ENCODE data around the gene NOTCH1.
"Not testable (repeated sequence)": the region's sequence is repeated elsewhere in the genome, so short reads cannot be mapped to it uniquely, and the experiment has no call there.

Gene NOTCH1

DNA sequence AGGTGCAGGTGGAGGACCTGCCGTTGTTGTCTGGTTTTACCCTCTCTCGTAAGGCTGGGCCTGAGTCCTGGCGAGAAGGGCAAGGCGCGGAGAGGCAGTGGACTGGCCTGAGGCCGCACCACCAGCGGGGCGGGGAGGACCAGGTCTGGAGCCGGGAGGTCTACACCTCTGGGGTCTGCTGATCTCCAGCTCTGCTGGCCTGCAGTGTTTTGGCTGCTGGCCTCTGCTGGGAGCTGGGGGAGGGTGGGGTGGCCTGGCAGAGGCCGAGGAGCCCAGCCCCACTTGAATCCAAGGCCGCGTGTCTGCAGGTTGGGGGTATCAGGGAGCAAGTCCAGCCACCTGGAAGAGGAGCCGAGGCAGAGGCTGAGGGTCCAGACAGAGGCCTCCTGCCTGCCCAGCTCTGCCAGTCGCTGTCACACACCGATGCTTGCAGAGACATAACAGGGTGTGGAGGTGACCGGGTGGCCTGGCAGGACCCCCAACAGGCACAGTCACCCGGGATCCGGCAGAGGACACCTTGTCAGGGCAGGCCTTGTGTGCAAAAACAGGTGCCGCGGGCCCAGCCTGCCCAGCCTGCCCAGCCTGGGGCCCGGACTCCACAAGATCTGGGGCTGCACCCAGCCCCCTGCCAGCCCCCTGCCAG is 29.9 kb upstream of the NOTCH1 start:
- H3K27ac ChIP-seq, result no peak overlapping the region
- no peak overlapping the region for H3K4me3 ChIP-seq (ENCODE audit: low read depth, low read length)
- TF ChIP-seq, protein P1, sequence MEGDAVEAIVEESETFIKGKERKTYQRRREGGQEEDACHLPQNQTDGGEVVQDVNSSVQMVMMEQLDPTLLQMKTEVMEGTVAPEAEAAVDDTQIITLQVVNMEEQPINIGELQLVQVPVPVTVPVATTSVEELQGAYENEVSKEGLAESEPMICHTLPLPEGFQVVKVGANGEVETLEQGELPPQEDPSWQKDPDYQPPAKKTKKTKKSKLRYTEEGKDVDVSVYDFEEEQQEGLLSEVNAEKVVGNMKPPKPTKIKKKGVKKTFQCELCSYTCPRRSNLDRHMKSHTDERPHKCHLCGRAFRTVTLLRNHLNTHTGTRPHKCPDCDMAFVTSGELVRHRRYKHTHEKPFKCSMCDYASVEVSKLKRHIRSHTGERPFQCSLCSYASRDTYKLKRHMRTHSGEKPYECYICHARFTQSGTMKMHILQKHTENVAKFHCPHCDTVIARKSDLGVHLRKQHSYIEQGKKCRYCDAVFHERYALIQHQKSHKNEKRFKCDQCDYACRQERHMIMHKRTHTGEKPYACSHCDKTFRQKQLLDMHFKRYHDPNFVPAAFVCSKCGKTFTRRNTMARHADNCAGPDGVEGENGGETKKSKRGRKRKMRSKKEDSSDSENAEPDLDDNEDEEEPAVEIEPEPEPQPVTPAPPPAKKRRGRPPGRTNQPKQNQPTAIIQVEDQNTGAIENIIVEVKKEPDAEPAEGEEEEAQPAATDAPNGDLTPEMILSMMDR (IDR thresholded peaks at IDR 0.05; ENCODE audit: low read depth, low read length), result no peak
- H3K36me3 ChIP-seq, result no peaks in the 10 kb centered on the region
- no peaks in the 10 kb centered on the region for H3K9me3 ChIP-seq (ENCODE audit: severe bottlenecking)
- no peaks in the 10 kb centered on the region for H3K27me3 ChIP-seq (ENCODE audit: insufficient read depth, low read depth, severe bottlenecking)
- DNase-seq, result no peak

DNA sequence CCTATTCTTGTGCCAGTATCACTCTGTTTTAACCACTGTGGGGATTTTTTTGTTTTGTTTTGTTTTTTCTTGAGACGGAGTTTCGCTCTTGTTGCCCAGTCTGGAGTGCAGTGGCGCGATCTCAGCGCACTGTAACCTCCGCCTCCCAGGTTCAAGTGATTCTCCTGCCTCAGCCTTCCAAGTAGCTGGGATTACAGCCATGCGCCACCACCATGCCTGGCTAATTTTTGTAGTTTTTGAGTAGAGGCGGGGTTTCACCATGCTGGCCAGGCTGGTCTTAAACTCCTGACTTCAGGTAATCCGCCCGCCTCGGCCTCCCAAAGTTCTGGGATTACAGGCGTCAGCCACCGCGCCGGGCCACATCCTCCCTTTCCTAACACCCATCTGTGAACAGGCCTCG is 28.8 kb upstream of the NOTCH1 start:
- H3K27me3 ChIP-seq (ENCODE audit: insufficient read depth, low read depth, severe bottlenecking); H3K27ac ChIP-seq; H3K36me3 ChIP-seq; H3K4me3 ChIP-seq (ENCODE audit: low read depth, low read length); DNase-seq; H3K9me3 ChIP-seq (ENCODE audit: severe bottlenecking): not testable (repeated sequence)

GRCh38 chr9:136572828-136573625 is 27.2 kb upstream of the NOTCH1 start:
- TF ChIP-seq, protein P1 (IDR thresholded peaks at IDR 0.05; ENCODE audit: low read depth, low read length), result no peak

DNA sequence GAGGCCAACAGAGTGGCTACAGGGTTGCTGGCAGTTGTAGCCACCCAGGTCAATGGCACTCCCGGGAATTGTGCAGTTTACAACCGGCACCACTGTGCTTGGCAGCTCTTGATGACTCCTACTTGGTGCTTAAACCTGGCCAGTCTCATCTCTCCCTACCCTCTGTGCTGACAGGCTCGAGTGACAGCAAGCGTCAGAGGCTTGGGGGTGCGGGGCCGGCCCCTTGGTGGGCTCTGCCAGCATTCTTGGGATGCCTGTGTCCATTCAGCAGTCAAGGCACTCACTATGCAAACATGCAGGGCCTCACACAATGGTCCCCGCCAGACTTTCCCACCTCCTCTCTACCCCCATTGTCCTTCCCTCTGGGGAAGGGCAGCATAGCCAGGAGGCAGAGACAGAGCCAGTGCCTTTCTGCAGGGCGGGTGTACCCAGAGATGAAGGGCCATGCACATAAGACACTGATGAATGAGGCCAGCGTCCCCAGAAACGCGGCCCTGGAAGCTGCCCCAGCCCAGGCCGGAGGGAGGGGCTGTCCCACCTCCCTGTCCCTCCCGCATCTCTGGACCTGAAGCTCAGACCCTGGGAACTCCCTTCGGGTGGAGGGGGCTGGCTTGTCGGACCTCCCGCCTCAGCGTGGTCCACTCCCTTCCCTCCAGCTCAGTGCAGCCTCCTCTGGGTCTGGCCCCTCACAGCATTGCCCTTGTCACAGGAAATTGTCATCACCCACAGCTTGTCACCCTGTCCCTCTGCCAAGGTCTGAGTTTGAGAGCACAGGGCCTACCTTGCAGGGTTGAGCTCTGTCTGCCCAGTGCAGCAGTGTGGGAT is 26.4 kb upstream of the NOTCH1 start:
- TF ChIP-seq, protein P1 (IDR thresholded peaks at IDR 0.05; ENCODE audit: low read depth, low read length), result no peak
- H3K27ac ChIP-seq, result no peak overlapping the region
- no peaks in the 10 kb centered on the region for H3K27me3 ChIP-seq (ENCODE audit: insufficient read depth, low read depth, severe bottlenecking)
- no peaks in the 10 kb centered on the region for H3K36me3 ChIP-seq
- no peaks in the 10 kb centered on the region for H3K9me3 ChIP-seq (ENCODE audit: severe bottlenecking)
- DNase-seq, result no peak
- no peak overlapping the region for H3K4me3 ChIP-seq (ENCODE audit: low read depth, low read length)

More at GRCh38 chr9:136572828-136573625, 27.2 kb upstream of the NOTCH1 start:
- Histone ChIP-seq H3K4me3 (ENCODE audit: low read depth, low read length) (no peak overlapping the region), H3K36me3 (no peaks in the 10 kb centered on the region), H3K27ac (no peak overlapping the region), H3K27me3 (ENCODE audit: insufficient read depth, low read depth, severe bottlenecking) (no peaks in the 10 kb centered on the region), H3K9me3 (ENCODE audit: severe bottlenecking) (no peaks in the 10 kb centered on the region)
- DNase-seq, result no peak

- no peaks in the 10 kb centered on the region for H3K9me3 ChIP-seq (ENCODE audit: severe bottlenecking)
- H3K27me3 ChIP-seq (ENCODE audit: insufficient read depth, low read depth, severe bottlenecking), result no peaks in the 10 kb centered on the region
- H3K36me3 ChIP-seq, result no peaks in the 10 kb centered on the region
- TF ChIP-seq, protein P1 (IDR thresholded peaks at IDR 0.05; ENCODE audit: low read depth, low read length), result no peak
- no peak for DNase-seq
- no peak overlapping the region for H3K4me3 ChIP-seq (ENCODE audit: low read depth, low read length)
- no peak overlapping the region for H3K27ac ChIP-seq
These were observed 25.7 kb upstream of the NOTCH1 start for GRCh38 chr9:136571531-136571930.

DNA sequence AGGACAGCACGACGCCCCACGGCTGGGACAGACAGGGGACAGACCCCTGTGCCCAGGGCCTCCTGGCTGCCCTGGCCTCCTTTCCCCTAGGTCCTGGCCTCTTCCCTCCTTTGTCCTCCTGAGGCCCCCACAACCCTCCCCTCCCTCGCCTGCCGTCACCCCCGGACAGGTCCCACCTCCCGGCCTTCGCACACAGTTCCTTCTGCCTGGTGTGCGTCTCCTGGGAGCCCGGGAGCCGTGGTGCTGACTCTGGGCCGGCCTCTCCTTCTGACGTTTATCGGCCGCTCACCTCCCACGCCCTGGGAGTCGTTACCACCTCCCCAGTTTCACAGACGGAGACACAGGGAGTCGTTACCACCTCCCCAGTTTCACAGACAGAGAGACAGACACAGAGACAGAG is 25.1 kb upstream of the NOTCH1 start:
- TF ChIP-seq, protein P1 (IDR thresholded peaks at IDR 0.05; ENCODE audit: low read depth, low read length), result no peak
- Histone ChIP-seq H3K4me3 (ENCODE audit: low read depth, low read length) (no peak overlapping the region), H3K27ac (no peak overlapping the region), H3K9me3 (ENCODE audit: severe bottlenecking) (no peaks in the 10 kb centered on the region), H3K36me3 (no peaks in the 10 kb centered on the region), H3K27me3 (ENCODE audit: insufficient read depth, low read depth, severe bottlenecking) (no peaks in the 10 kb centered on the region)
- no peak for DNase-seq
